HepG2 (cell line): ENCODE results near the gene CRLF1. TPM values are rescaled to one million over a fixed set of nuclear protein-coding genes. Genes with fewer than 3 reads are reported as not detected.

Source experiments
- ARNT2 ChIP-seq: sonication (generic); formaldehyde crosslinking; IDR thresholded peaks from 2 replicates; pipeline ENCODE4 v1.8.0; 2022; ENCODE audit warnings: mild to moderate bottlenecking, low read depth, missing genetic modification reagents, moderate library complexity
- ZNF350 ChIP-seq: sonication (generic); formaldehyde crosslinking; IDR thresholded peaks from 2 replicates; pipeline ENCODE4 v1.4.0; 2020; ENCODE audit warnings: mild to moderate bottlenecking, low read depth, missing genetic modification reagents, borderline replicate concordance
- ZNF547 ChIP-seq: sonication (generic); formaldehyde crosslinking; IDR thresholded peaks from 2 replicates; pipeline ENCODE4 v1.5.1; 2020; ENCODE audit warnings: mild to moderate bottlenecking, missing genetic modification reagents
- ZNF776 ChIP-seq: sonication (generic); formaldehyde crosslinking; IDR thresholded peaks from 2 replicates; pipeline ENCODE4 v1.4.0; 2020; ENCODE audit warnings: mild to moderate bottlenecking, missing genetic modification reagents
- ZNF839 ChIP-seq: sonication (generic); formaldehyde crosslinking; IDR thresholded peaks from 2 replicates; pipeline ENCODE4 v1.4.0; 2020; ENCODE audit warnings: missing genetic modification reagents, mild to moderate bottlenecking, borderline replicate concordance
- polyA plus RNA-seq, 8 experiments: library from polyadenylated mRNA; depleted of rRNA in 3 of 8; stranded (reverse) in 7 of 8; unstranded in 1 of 8; fragments of >200 nt; fragmentation: Illumina TruSeq in 4 of 8; extraction: Trizol in 4 of 8; gene quantifications; 2 replicates each; pipeline versions ENCODE4 v1.2.1 to v1.2.3, GENCODE V29; 2011 to 2016; ENCODE audit warnings: low read depth in 4 of 8, missing spikeins in 1 of 8, mixed read lengths in 1 of 8; ENCODE audit not compliant: insufficient read depth in 1 of 8
- total RNA-seq, 5 experiments: library from RNA; depleted of rRNA; stranded (reverse); fragments of >200 nt; fragmentation: Illumina TruSeq; extraction: Trizol; gene quantifications; 2 replicates each; pipeline ENCODE4 v1.2.3, GENCODE V29; 2016; ENCODE audit warnings: low read depth in 1 of 5
- TF ChIP-seq, protein P1 (sequence below): sonication (generic); formaldehyde crosslinking; IDR thresholded peaks from 2 replicates; pipeline ENCODE4 v1.8.1; 2022; ENCODE audit warnings: mild to moderate bottlenecking, missing genetic modification reagents
- TF ChIP-seq, protein P2 (sequence below): sonication (generic); formaldehyde crosslinking; IDR thresholded peaks from 2 replicates; pipeline ENCODE4 v1.4.0; 2020; ENCODE audit warnings: mild to moderate bottlenecking, missing genetic modification reagents
- TF ChIP-seq, protein P3 (sequence below): sonication (generic); formaldehyde crosslinking; IDR thresholded peaks from 2 replicates; pipeline ENCODE4 v1.4.0; 2020; ENCODE audit warnings: mild to moderate bottlenecking, missing genetic modification reagents

Gene CRLF1
- total and polyA plus RNA-seq, 2 of the 13 experiments (the other 11 are each of a cell fraction or from before 2014, with no cell fraction given), result 217 to 296 TPM

- TF ChIP-seq, protein P1, sequence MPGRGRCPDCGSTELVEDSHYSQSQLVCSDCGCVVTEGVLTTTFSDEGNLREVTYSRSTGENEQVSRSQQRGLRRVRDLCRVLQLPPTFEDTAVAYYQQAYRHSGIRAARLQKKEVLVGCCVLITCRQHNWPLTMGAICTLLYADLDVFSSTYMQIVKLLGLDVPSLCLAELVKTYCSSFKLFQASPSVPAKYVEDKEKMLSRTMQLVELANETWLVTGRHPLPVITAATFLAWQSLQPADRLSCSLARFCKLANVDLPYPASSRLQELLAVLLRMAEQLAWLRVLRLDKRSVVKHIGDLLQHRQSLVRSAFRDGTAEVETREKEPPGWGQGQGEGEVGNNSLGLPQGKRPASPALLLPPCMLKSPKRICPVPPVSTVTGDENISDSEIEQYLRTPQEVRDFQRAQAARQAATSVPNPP (CRISPR knock-in tag), result no peak
- TF ChIP-seq, protein P2, sequence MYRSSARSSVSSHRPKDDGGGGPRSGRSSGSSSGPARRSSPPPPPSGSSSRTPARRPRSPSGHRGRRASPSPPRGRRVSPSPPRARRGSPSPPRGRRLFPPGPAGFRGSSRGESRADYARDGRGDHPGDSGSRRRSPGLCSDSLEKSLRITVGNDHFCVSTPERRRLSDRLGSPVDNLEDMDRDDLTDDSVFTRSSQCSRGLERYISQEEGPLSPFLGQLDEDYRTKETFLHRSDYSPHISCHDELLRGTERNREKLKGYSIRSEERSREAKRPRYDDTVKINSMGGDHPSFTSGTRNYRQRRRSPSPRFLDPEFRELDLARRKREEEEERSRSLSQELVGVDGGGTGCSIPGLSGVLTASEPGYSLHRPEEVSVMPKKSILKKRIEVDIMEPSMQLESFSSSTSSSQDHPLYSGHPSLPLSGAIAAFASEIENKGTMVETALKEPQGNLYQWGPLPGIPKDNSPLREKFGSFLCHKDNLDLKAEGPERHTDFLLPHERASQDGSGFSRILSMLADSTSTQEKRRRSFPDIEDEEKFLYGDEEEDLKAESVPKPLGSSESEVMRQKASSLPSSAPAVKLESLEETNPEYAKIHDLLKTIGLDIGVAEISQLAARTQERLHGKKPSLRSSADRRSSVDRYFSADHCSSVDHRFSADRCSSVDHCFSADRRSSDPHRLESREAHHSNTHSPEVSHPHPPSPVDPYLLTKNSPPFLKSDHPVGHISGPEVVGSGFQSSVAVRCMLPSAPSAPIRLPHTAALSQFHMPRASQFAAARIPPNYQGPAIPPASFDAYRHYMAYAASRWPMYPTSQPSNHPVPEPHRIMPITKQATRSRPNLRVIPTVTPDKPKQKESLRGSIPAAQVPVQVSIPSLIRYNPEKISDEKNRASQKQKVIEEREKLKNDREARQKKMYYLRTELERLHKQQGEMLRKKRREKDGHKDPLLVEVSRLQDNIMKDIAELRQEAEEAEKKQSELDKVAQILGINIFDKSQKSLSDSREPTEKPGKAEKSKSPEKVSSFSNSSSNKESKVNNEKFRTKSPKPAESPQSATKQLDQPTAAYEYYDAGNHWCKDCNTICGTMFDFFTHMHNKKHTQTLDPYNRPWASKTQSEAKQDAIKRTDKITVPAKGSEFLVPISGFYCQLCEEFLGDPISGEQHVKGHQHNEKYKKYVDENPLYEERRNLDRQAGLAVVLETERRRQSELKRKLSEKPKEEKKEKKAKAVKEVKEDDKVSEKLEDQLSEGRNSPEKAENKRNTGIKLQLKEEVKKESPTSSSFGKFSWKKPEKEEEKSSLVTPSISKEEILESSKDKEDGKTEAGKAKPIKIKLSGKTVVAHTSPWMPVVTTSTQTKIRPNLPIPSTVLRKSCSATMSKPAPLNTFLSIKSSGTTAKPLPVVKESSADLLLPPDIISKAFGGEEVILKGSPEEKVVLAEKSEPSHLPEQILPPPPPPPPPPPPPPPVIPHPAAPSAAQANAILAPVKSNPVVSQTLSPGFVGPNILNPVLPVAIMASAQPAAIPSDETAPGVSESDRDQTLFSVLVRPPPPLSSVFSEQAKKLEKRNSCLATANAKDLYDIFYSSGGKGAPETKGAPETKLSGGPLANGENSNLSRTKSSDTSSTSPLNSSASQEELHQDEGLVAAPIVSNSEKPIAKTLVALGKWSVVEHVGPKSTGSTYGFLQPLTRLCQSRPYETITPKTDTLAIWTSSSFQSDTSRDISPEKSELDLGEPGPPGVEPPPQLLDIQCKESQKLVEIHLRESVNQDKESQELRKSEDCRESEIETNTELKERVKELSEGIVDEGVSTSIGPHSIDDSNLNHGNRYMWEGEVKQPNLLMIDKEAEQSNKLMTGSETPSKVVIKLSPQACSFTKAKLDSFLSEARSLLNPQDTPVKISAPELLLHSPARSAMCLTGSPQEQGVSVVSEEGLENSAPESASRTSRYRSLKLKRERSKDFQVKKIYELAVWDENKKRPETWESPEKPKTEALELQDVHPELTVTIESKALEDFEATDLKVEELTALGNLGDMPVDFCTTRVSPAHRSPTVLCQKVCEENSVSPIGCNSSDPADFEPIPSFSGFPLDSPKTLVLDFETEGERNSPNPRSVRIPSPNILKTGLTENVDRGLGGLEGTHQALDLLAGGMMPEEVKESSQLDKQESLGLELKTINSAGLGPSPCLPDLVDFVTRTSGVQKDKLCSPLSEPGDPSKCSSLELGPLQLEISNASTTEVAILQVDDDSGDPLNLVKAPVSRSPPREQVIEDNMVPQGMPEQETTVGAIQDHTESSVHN (CRISPR knock-in tag), result no peak; the same call in 1 of the 2 replicates
- TF ChIP-seq ZNF350 (CRISPR knock-in tag) (peak; percentile 84; the same call in 1 of the 2 replicates), ARNT2 (CRISPR knock-in tag) (peak; percentile 92), ZNF547 (peak; percentile 82), ZNF839 (peak; percentile 71; the same call in 1 of the 2 replicates), ZNF776 (CRISPR knock-in tag) (peak; percentile 75; the same call in 1 of the 2 replicates)
- TF ChIP-seq, protein P3, sequence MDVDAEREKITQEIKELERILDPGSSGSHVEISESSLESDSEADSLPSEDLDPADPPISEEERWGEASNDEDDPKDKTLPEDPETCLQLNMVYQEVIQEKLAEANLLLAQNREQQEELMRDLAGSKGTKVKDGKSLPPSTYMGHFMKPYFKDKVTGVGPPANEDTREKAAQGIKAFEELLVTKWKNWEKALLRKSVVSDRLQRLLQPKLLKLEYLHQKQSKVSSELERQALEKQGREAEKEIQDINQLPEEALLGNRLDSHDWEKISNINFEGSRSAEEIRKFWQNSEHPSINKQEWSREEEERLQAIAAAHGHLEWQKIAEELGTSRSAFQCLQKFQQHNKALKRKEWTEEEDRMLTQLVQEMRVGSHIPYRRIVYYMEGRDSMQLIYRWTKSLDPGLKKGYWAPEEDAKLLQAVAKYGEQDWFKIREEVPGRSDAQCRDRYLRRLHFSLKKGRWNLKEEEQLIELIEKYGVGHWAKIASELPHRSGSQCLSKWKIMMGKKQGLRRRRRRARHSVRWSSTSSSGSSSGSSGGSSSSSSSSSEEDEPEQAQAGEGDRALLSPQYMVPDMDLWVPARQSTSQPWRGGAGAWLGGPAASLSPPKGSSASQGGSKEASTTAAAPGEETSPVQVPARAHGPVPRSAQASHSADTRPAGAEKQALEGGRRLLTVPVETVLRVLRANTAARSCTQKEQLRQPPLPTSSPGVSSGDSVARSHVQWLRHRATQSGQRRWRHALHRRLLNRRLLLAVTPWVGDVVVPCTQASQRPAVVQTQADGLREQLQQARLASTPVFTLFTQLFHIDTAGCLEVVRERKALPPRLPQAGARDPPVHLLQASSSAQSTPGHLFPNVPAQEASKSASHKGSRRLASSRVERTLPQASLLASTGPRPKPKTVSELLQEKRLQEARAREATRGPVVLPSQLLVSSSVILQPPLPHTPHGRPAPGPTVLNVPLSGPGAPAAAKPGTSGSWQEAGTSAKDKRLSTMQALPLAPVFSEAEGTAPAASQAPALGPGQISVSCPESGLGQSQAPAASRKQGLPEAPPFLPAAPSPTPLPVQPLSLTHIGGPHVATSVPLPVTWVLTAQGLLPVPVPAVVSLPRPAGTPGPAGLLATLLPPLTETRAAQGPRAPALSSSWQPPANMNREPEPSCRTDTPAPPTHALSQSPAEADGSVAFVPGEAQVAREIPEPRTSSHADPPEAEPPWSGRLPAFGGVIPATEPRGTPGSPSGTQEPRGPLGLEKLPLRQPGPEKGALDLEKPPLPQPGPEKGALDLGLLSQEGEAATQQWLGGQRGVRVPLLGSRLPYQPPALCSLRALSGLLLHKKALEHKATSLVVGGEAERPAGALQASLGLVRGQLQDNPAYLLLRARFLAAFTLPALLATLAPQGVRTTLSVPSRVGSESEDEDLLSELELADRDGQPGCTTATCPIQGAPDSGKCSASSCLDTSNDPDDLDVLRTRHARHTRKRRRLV (CRISPR knock-in tag), result peak; percentile 76; the same call in 1 of the 2 replicates
Observed at GRCh38 chr19:18571564-18572344, 34.8 kb downstream of the CRLF1 start, which contains the start of gene UBA52 (continued).
